Pancreas (tissue), 10 donors: ENCODE results near the gene CCDC54. TPM values are rescaled to one million over a fixed set of nuclear protein-coding genes. Genes with fewer than 3 reads are reported as not detected.

Experiments
- ATAC-seq, 4 donors: fragments of 200-7000 bp; cut with Tn5 transposase; one replicate each; pipeline versions ENCODE4 v1.8.0 to v1.9.1; 2020; ENCODE audit warnings: mild to moderate bottlenecking in 4 of 4, moderate library complexity in 4 of 4
- DNase-seq, 6 donors: peaks; one replicate each; pipeline ENCODE4 v3.0.0-alpha.2; 2020
- FAIRE-seq: peaks from 2 replicates; lab custom pipeline; 2012; peaks lifted over from hg19 to GRCh38; lab: Jason Lieb, UNC
- H3K27ac ChIP-seq, 4 donors: fragments of 200-600 bp; sonication (generic); 1 replicate in 3 of 4; 2 replicates in 1 of 4; pipeline versions ENCODE4 v1.5.0 to v1.8.0; 2020
- H3K27me3 ChIP-seq, 4 donors: fragments of 200-600 bp; one replicate each; pipeline ENCODE4 v1.8.0; 2021
- H3K36me3 ChIP-seq, 3 donors: fragments of 200-600 bp; sonication (generic) in 1 of 3; one replicate each; pipeline versions ENCODE4 v1.5.0 to v1.8.0; 2020 to 2021
- H3K4me1 ChIP-seq, 3 donors: fragments of 200-600 bp; one replicate each; pipeline ENCODE4 v1.8.0; 2021
- H3K4me3 ChIP-seq, 4 donors: fragments of 200-600 bp; sonication (generic) in 2 of 4; one replicate each; pipeline versions ENCODE4 v1.5.0 to v1.8.0; 2020 to 2021
- H3K9me3 ChIP-seq, 4 donors: fragments of 200-600 bp; one replicate each; pipeline ENCODE4 v1.8.0; 2021
- WGBS, 2 donors: extraction: QIAGEN DNeasy Blood & Tissue Kit; methylation state at CpG; one replicate each; pipeline ENCODE4 v1.1.7; 2013; 5-methylcytosine and 5-hydroxymethylcytosine counted together
- intact Hi-C, 3 donors: fragments of 100-400 bp; cut with DNase I; formaldehyde crosslinking; loops; one replicate each; pipeline versions ENCODE4 v1.11.1 to v1.14.2; 2022
- polyA plus RNA-seq, 2 donors: library from polyadenylated mRNA; stranded (reverse); fragments of 200-250 nt; gene quantifications; one replicate each; pipeline ENCODE4 v1.2.3, GENCODE V29; 2013
- total RNA-seq, 6 donors: library from RNA; stranded (reverse); fragmentation: NEBNext Ultra II Directional in 4 of 6; extraction: Animal tissue kit (Norgen Biotek cat#: 25700) in 4 of 6; gene quantifications; one replicate each; pipeline versions ENCODE4 v1.2.1 to v1.2.4, GENCODE V29; 2021 to 2023
- TF ChIP-seq, protein P1 (sequence below), 4 donors: fragments of 200-600 bp; sonication (generic) in 3 of 4; IDR thresholded peaks; one replicate each; pipeline versions ENCODE4 v1.5.0 to v1.8.0; 2021; ENCODE audit warnings: antibody characterized with exemption in 4 of 4
- donor health status: healthy with polysubstance abuse.
- donor health status: DM: no; HTN: no; CAD: no; lungs with moderate emphysema.
- donor health status: DM: no; HTN: no; CAD: no.
- donor health status: control.
- donor health status: control.
- donor health status: Bipolar disorder and iron deficiency.
- donor health status: DM: yes; HTN: yes; CAD: no.
- donor health status: DM: no; HTN: no; CAD: no.
- donor health status: DM: no; HTN: no; CAD: no.
- donor health status: DM: yes; HTN: yes; CAD: no.

The CCDC54 gene
- total and polyA plus RNA-seq, 8 donors, result not detected

DNA sequence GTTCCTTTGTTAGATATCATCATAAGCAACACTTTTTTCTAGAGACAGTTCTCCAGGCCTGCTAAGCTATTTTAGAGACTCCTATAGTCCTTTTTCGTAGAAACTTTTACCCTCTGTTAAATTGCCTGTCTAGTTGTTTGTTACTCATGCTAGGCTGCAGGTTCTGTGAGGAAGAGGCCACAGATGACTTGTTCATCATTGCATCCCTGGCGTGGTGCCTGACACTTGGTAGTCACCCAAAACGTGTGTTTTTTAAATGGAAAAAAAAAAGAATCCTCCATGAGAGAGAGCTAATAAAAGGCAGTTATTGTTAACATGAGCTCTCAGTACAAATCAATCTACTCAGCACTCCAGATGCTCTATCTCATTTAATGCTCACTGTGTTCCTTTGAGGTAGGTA, 35.1 kb downstream of the CCDC54 start:
- WGBS, 2 donors, result 65 to 72% methylated on average over 3 of the region's 3 CpGs
- intact Hi-C loops, result loop anchor here in 2 of 3 donors (10.0 kb wide), 1 partner anchor 138 kb away; no protein-coding TSS in a partner anchor

DNA sequence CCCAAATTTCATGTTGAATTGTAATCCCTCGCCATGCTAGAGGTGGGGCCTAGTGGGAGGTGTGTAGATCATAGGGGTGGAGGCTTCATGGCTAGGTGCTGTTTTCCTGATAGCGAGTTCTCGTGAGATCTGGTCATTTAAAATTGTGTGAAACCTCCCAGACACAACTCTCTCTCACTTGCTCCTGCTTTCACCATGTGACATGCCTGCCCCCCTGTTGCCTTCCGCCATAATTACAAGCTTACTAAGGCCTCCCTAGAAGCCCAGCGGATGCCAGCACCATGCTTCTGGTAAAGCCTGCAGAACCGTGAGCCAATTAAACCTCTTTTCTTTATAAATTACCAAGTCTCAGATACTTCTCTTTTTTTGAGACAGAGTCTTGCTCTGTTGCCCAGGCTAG, 36.0 kb downstream of the CCDC54 start:
- H3K27ac ChIP-seq, result no peak overlapping the region
- no peaks in the 10 kb centered on the region for H3K4me1 ChIP-seq
- H3K4me3 ChIP-seq, result no peak overlapping the region
- no peak for ATAC-seq
- TF ChIP-seq, protein P1, sequence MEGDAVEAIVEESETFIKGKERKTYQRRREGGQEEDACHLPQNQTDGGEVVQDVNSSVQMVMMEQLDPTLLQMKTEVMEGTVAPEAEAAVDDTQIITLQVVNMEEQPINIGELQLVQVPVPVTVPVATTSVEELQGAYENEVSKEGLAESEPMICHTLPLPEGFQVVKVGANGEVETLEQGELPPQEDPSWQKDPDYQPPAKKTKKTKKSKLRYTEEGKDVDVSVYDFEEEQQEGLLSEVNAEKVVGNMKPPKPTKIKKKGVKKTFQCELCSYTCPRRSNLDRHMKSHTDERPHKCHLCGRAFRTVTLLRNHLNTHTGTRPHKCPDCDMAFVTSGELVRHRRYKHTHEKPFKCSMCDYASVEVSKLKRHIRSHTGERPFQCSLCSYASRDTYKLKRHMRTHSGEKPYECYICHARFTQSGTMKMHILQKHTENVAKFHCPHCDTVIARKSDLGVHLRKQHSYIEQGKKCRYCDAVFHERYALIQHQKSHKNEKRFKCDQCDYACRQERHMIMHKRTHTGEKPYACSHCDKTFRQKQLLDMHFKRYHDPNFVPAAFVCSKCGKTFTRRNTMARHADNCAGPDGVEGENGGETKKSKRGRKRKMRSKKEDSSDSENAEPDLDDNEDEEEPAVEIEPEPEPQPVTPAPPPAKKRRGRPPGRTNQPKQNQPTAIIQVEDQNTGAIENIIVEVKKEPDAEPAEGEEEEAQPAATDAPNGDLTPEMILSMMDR (IDR thresholded peaks at IDR 0.05), result no peak
- H3K36me3 ChIP-seq, result no peaks in the 10 kb centered on the region
- FAIRE-seq, result no peak
- no peak for DNase-seq
- intact Hi-C loops, result loop anchor here in 2 of 3 donors (10.0 kb wide), 1 partner anchor 138 kb away; no protein-coding TSS in a partner anchor
- no peaks in the 10 kb centered on the region for H3K9me3 ChIP-seq
- H3K27me3 ChIP-seq, result no peaks in the 10 kb centered on the region
- WGBS, 2 donors, result 94 to 98% methylated on average over 6 of the region's 6 CpGs

More for the DNA sequence above, 35.1 kb downstream of the CCDC54 start:
- H3K9me3 ChIP-seq, result no peaks in the 10 kb centered on the region
- H3K27ac ChIP-seq, result no peak overlapping the region
- no peaks in the 10 kb centered on the region for H3K36me3 ChIP-seq
- FAIRE-seq, result no peak
- DNase-seq, result no peak
- no peaks in the 10 kb centered on the region for H3K4me1 ChIP-seq
- TF ChIP-seq, protein P1 (IDR thresholded peaks at IDR 0.05), result no peak
- no peak overlapping the region for H3K4me3 ChIP-seq
- no peaks in the 10 kb centered on the region for H3K27me3 ChIP-seq
- ATAC-seq, result no peak

DNA sequence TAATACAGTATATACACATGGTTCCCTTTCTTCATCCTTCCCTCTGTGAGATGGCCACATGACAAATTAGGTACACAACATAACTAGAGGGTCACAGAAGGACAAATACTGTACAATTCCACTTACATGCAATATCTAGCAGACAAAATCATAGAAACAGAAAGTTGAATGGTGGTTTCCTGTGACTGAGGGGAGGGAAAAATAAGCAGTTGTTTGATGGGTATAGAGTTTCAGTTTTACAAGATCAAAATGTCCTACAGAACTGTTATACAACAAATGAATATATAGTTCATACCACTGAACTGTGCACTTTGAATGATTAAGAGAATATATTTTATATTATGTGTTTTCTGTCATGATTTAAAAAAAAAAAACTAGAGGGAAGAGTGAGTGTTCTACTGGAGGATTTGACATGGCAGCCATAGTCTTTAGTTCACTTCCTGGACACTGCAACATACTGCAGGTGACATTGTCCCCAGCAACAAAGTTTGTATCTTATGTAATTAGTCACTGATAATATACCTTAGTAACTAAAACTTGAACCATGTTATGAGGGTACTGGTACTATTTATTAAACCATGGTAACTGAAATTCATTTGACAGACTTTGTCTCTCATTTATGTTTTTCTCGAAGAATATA, 37.2 kb downstream of the CCDC54 start:
- WGBS, 2 donors, result 94 to 100% methylated on average over 1 of the region's 1 CpG
- H3K27me3 ChIP-seq, result no peaks in the 10 kb centered on the region
- H3K27ac ChIP-seq, result no peak overlapping the region
- TF ChIP-seq, protein P1 (IDR thresholded peaks at IDR 0.05), result no peak
- no peak overlapping the region for H3K4me3 ChIP-seq
- FAIRE-seq (no peak), DNase-seq (no peak), ATAC-seq (no peak)
- no peaks in the 10 kb centered on the region for H3K9me3 ChIP-seq
- no peaks in the 10 kb centered on the region for H3K36me3 ChIP-seq
- intact Hi-C loops, result loop anchor here in 2 of 3 donors (10.0 kb wide), 1 partner anchor 140 kb away; no protein-coding TSS in a partner anchor
- H3K4me1 ChIP-seq, result no peaks in the 10 kb centered on the region

DNA sequence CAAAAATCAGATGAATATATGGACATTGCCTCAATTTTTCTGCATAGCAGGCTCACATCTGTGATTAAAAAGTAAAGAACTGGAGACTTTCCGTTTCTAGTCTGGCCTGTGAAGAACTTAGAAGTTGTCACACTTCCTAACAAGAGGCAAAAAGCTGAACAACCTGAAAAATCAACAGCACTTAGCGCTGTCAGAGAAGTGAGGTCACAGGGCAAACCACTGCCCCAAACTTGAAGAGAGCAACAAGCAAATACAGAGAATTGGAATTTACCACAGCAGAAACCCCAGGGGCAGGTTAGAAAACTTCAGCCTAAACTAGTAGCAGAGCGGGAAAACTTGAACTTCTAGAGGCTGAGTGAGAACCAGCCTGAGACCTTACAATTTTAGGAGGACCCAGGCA, 38.9 kb downstream of the CCDC54 start:
- DNase-seq (no peak), ATAC-seq (no peak), FAIRE-seq (no peak)
- 89 to 93% methylated on average over 3 of the region's 3 CpGs for WGBS, 2 donors
- Histone ChIP-seq H3K36me3 (no peaks in the 10 kb centered on the region), H3K27ac (no peak overlapping the region), H3K4me3 (no peak overlapping the region), H3K9me3 (no peaks in the 10 kb centered on the region), H3K27me3 (no peaks in the 10 kb centered on the region), H3K4me1 (no peaks in the 10 kb centered on the region)
- TF ChIP-seq, protein P1 (IDR thresholded peaks at IDR 0.05), result no peak
- intact Hi-C loops, result loop anchor here in 2 of 3 donors (10.0 kb wide), 1 partner anchor 141 kb away; no protein-coding TSS in a partner anchor

DNA sequence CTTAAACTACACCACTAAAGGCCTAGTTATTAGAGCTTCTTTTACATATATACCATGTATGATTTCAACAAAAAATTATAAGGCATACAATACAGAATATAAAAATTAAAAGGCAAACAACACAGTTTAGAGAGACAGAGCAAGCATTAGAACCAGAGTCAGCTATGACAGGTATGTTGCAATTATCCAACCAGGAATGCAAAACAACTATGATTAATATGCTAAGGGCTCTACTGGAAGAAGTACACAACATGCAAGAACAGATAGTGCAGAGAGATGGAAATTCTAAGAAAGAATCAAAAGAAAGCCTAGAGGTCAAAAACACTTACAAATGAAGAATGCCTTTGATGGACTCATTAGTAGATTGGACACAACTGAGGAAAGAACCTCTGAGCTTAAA, 39.6 kb downstream of the CCDC54 start:
- Histone ChIP-seq H3K36me3 (no peaks in the 10 kb centered on the region), H3K4me3 (no peak overlapping the region), H3K27ac (no peak overlapping the region), H3K4me1 (no peaks in the 10 kb centered on the region), H3K9me3 (no peaks in the 10 kb centered on the region), H3K27me3 (no peaks in the 10 kb centered on the region)
- no peak for DNase-seq
- intact Hi-C loops, result loop anchor here in 2 of 3 donors (10.0 kb wide), 1 partner anchor 142 kb away; no protein-coding TSS in a partner anchor
- ATAC-seq, result no peak
- FAIRE-seq, result no peak
- TF ChIP-seq, protein P1 (IDR thresholded peaks at IDR 0.05), result no peak
